Small intestine (tissue), 7 donors: ENCODE measurements around the gene CRACR2A. TPM values are rescaled to one million over a fixed set of nuclear protein-coding genes. Genes with fewer than 3 reads are reported as not detected.

ENCODE experiments used
- DNase-seq, 2 donors: peaks; one replicate each; pipeline versions ENCODE4 v3.0.0 to v3.0.0-alpha.2; 2013
- FAIRE-seq: peaks from 2 replicates; lab custom pipeline; 2012; peaks lifted over from hg19 to GRCh38; lab: Jason Lieb, UNC
- H3K27ac ChIP-seq, 3 donors: one replicate each; pipeline ENCODE4 v1.5.1; 2013; ENCODE audit warnings: low read length in 2 of 3, mild to moderate bottlenecking in 2 of 3, control low read depth in 1 of 3, inconsistent platforms in 1 of 3, low read depth in 1 of 3, moderate library complexity in 1 of 3
- H3K27me3 ChIP-seq, 3 donors: one replicate each; pipeline ENCODE4 v1.6.1; 2013; ENCODE audit warnings: low read length in 3 of 3, inconsistent platforms in 1 of 3; ENCODE audit not compliant: control insufficient read depth in 3 of 3, insufficient read depth in 3 of 3
- H3K36me3 ChIP-seq, 3 donors: one replicate each; pipeline ENCODE4 v1.6.1; 2013; ENCODE audit warnings: low read length in 3 of 3, inconsistent platforms in 1 of 3, low read depth in 1 of 3, mild to moderate bottlenecking in 1 of 3, moderate library complexity in 1 of 3; ENCODE audit not compliant: control insufficient read depth in 3 of 3, insufficient read depth in 2 of 3
- H3K4me1 ChIP-seq, 3 donors: one replicate each; pipeline ENCODE4 v1.6.1; 2013; ENCODE audit warnings: low read length in 2 of 3, inconsistent platforms in 1 of 3, low read depth in 1 of 3, mild to moderate bottlenecking in 1 of 3, moderate library complexity in 1 of 3; ENCODE audit not compliant: control insufficient read depth in 3 of 3, insufficient read depth in 2 of 3
- H3K4me3 ChIP-seq, 3 donors: one replicate each; pipeline ENCODE4 v1.5.1; 2013; ENCODE audit warnings: low read length in 3 of 3, control low read depth in 1 of 3, inconsistent platforms in 1 of 3, low read depth in 1 of 3, mild to moderate bottlenecking in 1 of 3, moderate library complexity in 1 of 3
- H3K9me3 ChIP-seq, 2 donors: one replicate each; pipeline ENCODE4 v1.6.1; 2013; ENCODE audit warnings: low read depth in 1 of 2, low read length in 1 of 2; ENCODE audit not compliant: control insufficient read depth in 2 of 2, insufficient read depth in 1 of 2
- WGBS, 3 donors: extraction: QIAGEN DNeasy Blood & Tissue Kit; methylation state at CpG; one replicate each; pipeline ENCODE4 v1.1.7; 2013; 5-methylcytosine and 5-hydroxymethylcytosine counted together
- polyA plus RNA-seq, 4 donors: library from polyadenylated mRNA; stranded (reverse) in 3 of 4; unstranded in 1 of 4; fragments of 200-250 nt in 3 of 4; fragments of 120-200 nt in 1 of 4; gene quantifications; one replicate each; pipeline versions ENCODE4 v1.2.1 to v1.2.3, GENCODE V29; 2013
- donor health status: healthy with polysubstance abuse.
- donor health status: control.
- donor health status: control.
- donor health status: Bipolar disorder and iron deficiency.
- donor health status: healthy.

Gene CRACR2A
- polyA plus RNA-seq, 4 donors = 5.1 to 16.3 (median 8.8) TPM

DNA sequence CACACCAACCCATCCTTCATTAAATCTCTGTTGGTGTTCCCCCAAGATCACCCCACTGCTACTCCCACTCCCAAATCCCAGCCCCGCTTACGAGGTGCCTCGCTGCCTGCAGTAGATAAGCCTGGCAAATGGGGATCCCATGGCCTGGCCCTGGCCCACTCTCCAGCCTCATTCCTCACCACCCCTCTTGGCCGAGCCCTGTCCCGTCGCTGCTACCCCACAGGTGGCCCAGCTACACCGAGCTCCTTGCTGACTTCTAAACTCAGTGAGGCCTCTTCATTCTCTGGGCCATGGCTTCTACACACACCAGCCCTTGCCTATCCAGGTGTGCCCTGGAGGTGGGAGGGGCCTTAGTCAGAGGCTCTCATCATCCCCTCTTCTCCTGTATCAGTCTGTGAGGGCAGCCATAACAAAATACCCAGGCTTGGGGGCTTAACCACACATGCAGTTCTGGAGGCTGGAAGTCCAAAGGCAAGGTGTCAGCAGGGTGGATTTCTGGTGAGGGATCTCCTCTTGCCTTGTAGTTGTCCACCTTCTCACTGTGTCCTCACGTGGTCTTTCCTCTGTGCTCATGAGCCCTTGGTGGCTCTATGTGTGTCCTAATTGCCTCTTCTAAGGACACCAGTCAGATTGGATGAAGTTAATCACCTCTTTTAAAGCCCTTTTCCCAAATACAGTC is 169.1 kb downstream of the CRACR2A start:
- H3K27me3 ChIP-seq = peaks cover 0 to 3% (median 0%) of the 10 kb centered on the region in 3 donors
- no peak overlapping the region for H3K27ac ChIP-seq
- FAIRE-seq (no peak), DNase-seq (no peak)
- no peak overlapping the region for H3K4me3 ChIP-seq
- 88 to 91% (median 88%) methylated on average over 8 of the region's 8 CpGs for WGBS, 3 donors
- H3K4me1 ChIP-seq = no peaks in the 10 kb centered on the region
- H3K36me3 ChIP-seq = no peaks in the 10 kb centered on the region
- H3K9me3 ChIP-seq = peaks cover 0 to 7% of the 10 kb centered on the region in 2 donors

DNA sequence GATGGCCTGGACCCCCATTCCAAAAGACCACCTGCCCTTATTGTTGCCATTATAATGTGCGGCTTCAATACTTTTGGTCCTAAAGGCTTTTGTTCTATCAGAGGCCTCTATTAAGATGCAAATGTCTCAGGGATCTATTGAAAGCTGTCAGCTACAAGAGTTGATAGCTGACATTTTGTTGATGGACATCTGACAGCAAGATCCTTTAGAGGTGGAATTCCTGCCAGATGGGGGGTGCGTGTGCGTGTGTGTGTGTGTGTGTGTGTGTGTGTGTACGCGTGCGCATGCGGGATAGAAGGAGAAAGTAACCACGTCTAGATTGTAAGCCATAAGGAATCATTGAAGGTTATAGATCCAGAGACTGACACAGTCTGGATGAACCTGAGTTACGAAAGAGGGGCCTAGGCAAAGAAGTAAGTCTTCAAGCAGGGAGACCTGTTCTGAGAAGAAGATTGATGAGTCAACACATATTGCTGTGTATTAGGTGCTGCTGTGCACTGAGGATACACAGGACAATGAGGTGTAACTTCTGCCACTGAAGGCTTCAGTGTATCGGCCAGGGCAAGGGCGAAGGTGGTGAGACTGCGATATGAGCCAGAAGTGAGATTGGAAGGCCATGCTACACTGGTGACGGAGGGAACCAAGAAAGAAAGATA is 172.7 kb downstream of the CRACR2A start:
- 87 to 93% (median 90%) methylated on average over 13 of the region's 13 CpGs for WGBS, 3 donors
- DNase-seq = no peak
- no peak for FAIRE-seq
- Histone ChIP-seq H3K36me3 (no peaks in the 10 kb centered on the region), H3K4me3 (no peak overlapping the region), H3K4me1 (no peaks in the 10 kb centered on the region), H3K27ac (no peak overlapping the region), H3K27me3 (peaks cover 0 to 3% (median 0%) of the 10 kb centered on the region in 3 donors), H3K9me3 (peaks cover 0 to 7% of the 10 kb centered on the region in 2 donors)

GRCh38 chr12:3579446-3580093 is 173.3 kb downstream of the CRACR2A start:
- FAIRE-seq = no peak
- Histone ChIP-seq H3K27me3 (peaks cover 0 to 4% (median 3%) of the 10 kb centered on the region in 3 donors), H3K9me3 (peaks cover 0 to 7% of the 10 kb centered on the region in 2 donors), H3K36me3 (no peaks in the 10 kb centered on the region), H3K27ac (no peak overlapping the region), H3K4me1 (no peaks in the 10 kb centered on the region), H3K4me3 (no peak overlapping the region)
- no peak for DNase-seq
- WGBS, 3 donors = 77 to 81% (median 78%) methylated on average over 15 of the region's 15 CpGs

DNA sequence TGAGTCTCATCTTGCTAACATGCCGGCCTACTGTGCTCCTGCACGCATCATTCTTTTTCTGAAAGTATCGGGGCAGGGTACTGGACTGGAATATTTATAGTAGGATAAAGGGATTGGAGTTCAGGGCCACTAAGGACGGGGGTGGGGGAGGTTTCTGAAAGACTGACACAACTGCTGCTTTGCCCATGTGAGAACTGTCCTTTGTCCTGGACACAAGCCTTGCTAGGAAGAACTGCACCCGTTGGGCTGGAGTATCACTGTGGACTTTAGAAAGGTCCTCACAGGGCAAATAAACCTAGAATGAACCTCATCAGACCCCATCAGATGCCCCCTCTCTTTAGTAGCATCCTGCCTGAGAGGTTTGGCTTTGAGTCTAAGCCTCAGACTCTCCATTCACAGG is 174.4 kb downstream of the CRACR2A start:
- WGBS, 3 donors = 36 to 68% (median 47%) methylated on average over 5 of the region's 5 CpGs
- H3K4me3 ChIP-seq = no peak overlapping the region
- no peaks in the 10 kb centered on the region for H3K36me3 ChIP-seq
- peaks cover 0 to 4% (median 2%) of the 10 kb centered on the region in 3 donors for H3K27me3 ChIP-seq
- H3K4me1 ChIP-seq = no peaks in the 10 kb centered on the region
- H3K9me3 ChIP-seq = no peaks in the 10 kb centered on the region
- peak in 1 of 2 donors; percentile 8 for DNase-seq
- no peak overlapping the region for H3K27ac ChIP-seq
- no peak for FAIRE-seq

DNA sequence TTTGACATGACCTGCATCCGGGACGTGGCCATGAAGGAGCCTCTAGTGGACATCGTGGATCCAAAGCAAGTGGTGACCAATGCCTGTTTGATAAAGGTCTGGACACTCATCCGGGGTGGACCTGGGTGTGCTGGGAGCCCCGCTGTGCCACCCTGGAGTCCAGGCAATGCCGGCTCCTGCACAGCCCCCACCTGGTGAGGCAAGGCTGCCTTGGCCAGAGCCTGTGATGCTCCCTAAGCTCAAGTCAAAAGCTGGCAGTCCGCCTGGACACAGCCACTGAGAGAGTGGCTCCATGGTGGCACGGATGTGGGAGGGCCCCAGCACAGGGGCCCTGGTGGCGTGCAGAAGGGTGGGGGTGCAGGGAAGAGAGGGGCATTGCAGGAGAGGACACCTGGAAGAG is 176.0 kb downstream of the CRACR2A start:
- Histone ChIP-seq H3K4me1 (peaks cover 0 to 2% (median 0%) of the 10 kb centered on the region in 3 donors), H3K4me3 (no peak overlapping the region), H3K27ac (no peak overlapping the region), H3K36me3 (no peaks in the 10 kb centered on the region), H3K27me3 (peaks cover 0 to 4% (median 0%) of the 10 kb centered on the region in 3 donors), H3K9me3 (no peaks in the 10 kb centered on the region)
- FAIRE-seq (no peak), DNase-seq (no peak)
- 78 to 92% (median 83%) methylated on average over 9 of the region's 9 CpGs for WGBS, 3 donors

DNA sequence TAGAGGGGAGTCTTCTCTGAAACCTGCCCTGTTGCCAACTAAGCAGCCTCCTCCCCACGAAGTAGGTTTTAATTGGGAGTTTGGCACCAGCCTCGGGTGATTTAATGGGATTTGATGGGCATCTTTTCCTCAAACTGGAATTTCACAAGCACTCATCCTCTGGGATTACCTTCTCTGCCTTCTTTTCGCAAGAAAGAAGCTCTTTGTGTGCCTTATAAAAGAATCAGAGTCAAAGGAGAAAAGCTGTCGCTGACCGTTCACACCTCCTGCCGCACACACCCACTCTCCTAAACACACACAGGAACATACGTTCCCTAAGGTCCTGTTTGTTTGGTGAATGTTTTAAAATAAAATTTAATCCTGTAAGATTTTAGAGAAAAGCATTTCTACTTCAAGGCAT is 177.9 kb downstream of the CRACR2A start:
- no peaks in the 10 kb centered on the region for H3K36me3 ChIP-seq
- FAIRE-seq = no peak
- no peaks in the 10 kb centered on the region for H3K9me3 ChIP-seq
- H3K4me1 ChIP-seq = peaks cover 0 to 4% (median 0%) of the 10 kb centered on the region in 3 donors
- DNase-seq = no peak
- no peak overlapping the region for H3K27ac ChIP-seq
- WGBS, 3 donors = 80 to 83% (median 81%) methylated on average over 7 of the region's 7 CpGs
- H3K27me3 ChIP-seq = peaks cover 0 to 4% (median 0%) of the 10 kb centered on the region in 3 donors
- no peak overlapping the region for H3K4me3 ChIP-seq

DNA sequence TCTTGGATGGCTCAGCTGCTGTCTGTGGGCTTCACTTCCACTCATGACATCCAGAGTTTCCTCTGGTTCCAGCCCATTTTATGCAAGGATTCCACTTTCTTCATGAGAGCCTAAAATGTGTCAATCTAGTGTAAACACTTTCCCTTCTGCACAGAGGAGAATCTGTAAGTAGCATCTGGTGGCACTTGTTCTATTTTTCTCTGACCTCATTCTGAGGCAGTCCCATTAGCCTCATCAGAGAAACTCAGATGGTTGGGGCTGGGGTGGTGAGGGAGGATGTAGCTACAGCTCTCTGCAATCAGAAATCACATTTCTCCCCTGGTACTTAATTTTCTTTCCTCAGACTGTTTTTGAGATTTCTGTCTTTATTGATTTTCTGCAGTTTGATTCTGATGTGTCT is 180.3 kb downstream of the CRACR2A start:
- H3K27ac ChIP-seq = no peak overlapping the region
- H3K27me3 ChIP-seq = peaks cover 0 to 4% (median 0%) of the 10 kb centered on the region in 3 donors
- FAIRE-seq = no peak
- peak in 1 of 2 donors; percentile 2 for DNase-seq
- peaks cover 0 to 4% (median 0%) of the 10 kb centered on the region in 3 donors for H3K4me1 ChIP-seq
- no peaks in the 10 kb centered on the region for H3K36me3 ChIP-seq
- H3K9me3 ChIP-seq = no peaks in the 10 kb centered on the region
- H3K4me3 ChIP-seq = no peak overlapping the region

DNA sequence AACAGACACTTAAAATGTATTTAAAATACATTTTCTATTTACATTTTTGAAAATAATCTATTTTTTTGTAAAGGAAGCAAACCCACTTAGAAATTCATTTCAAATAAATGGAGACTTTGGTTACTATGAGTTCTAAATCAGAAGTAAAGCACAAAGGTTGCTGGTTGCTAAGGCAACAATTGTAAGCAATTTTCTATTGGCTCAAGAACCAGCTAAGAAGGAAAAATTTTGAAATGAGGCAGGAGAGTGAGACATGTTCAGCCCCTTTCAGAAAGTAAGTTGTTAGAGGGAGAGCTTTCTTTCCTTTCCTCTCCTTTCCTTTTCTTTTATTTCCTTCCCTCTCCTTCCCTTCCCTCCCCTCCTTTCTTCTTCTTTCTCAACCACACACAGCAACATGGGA is 181.2 kb downstream of the CRACR2A start:
- Histone ChIP-seq H3K4me3 (no peak overlapping the region), H3K36me3 (no peaks in the 10 kb centered on the region), H3K9me3 (no peaks in the 10 kb centered on the region), H3K4me1 (peaks cover 0 to 4% (median 0%) of the 10 kb centered on the region in 3 donors), H3K27ac (peak overlapping the region in 1 of 3 donors; percentile 50), H3K27me3 (peaks cover 0 to 4% (median 0%) of the 10 kb centered on the region in 3 donors)
- DNase-seq = peak in 1 of 2 donors; percentile 78
- no peak for FAIRE-seq
